Mucosa of descending colon (tissue), 3 donors: ENCODE measurements around the gene SCN10A. TPM values are rescaled to one million over a fixed set of nuclear protein-coding genes. Genes with fewer than 3 reads are reported as not detected.

Experiments
- ATAC-seq: fragments of 200-7000 bp; cut with Tn5 transposase; one replicate; pipeline ENCODE4 v1.9.1; 2020; ENCODE audit warnings: mild to moderate bottlenecking, moderate library complexity
- DNase-seq, 3 donors: peaks; one replicate each; pipeline ENCODE4 v3.0.0-alpha.2; 2020
- H3K36me3 ChIP-seq: fragments of 200-600 bp; one replicate; pipeline ENCODE4 v1.8.0; 2021; ENCODE audit warnings: low read depth, mild to moderate bottlenecking
- H3K4me1 ChIP-seq: fragments of 200-600 bp; one replicate; pipeline ENCODE4 v1.8.0; 2021; ENCODE audit warnings: low read depth, mild to moderate bottlenecking
- H3K4me3 ChIP-seq: fragments of 200-600 bp; one replicate; pipeline ENCODE4 v1.8.0; 2021; ENCODE audit warnings: mild to moderate bottlenecking
- H3K9me3 ChIP-seq: fragments of 200-600 bp; one replicate; pipeline ENCODE4 v1.8.0; 2021; ENCODE audit warnings: mild to moderate bottlenecking
- CTCF ChIP-seq: fragments of 200-600 bp; IDR thresholded peaks from one replicate; pipeline ENCODE4 v1.8.0; 2022; ENCODE audit warnings: antibody characterized with exemption, mild to moderate bottlenecking
- intact Hi-C, 2 donors: fragments of 100-400 bp; cut with DNase I in 1 of 2; cut with micrococcal nuclease in 1 of 2; formaldehyde crosslinking; loops; one replicate each; pipeline versions ENCODE4 v1.11.0 to v1.11.1; 2022; cut with DNase I, micrococcal nuclease
- total RNA-seq, 3 donors: library from RNA; stranded (reverse); fragmentation: NEBNext Ultra II Directional in 2 of 3; extraction: Animal tissue kit (Norgen Biotek cat#: 25700) in 2 of 3; gene quantifications; one replicate each; pipeline versions ENCODE4 v1.2.1 to v1.2.4, GENCODE V29; 2021 to 2023
- donor health status: DM: no; HTN: no; CAD: no; lungs with moderate emphysema.
- donor health status: DM: no; HTN: no; CAD: no.
- donor health status: DM: no; HTN: yes; CAD: no.

The SCN10A gene
- total RNA-seq, 3 donors from 2014 or later = not detected

- Histone ChIP-seq H3K4me1 (no peaks in the 10 kb centered on the region), H3K9me3 (no peaks in the 10 kb centered on the region), H3K4me3 (no peak overlapping the region), H3K36me3 (no peaks in the 10 kb centered on the region)
- no peak for TF ChIP-seq CTCF
- DNase-seq (no peak), ATAC-seq (no peak)
- intact Hi-C loops = no loop called here
Measured at GRCh38 chr3:38689774-38690173, 126.2 kb downstream of the SCN10A start.

GRCh38 chr3:38689346-38689745, 126.7 kb downstream of the SCN10A start:
- TF ChIP-seq CTCF = no peak
- Histone ChIP-seq H3K4me3 (no peak overlapping the region), H3K4me1 (no peaks in the 10 kb centered on the region)

GRCh38 chr3:38687321-38687720, 128.7 kb downstream of the SCN10A start:
- TF ChIP-seq CTCF = no peak
- H3K4me3 ChIP-seq = no peak overlapping the region
- H3K36me3 ChIP-seq = no peaks in the 10 kb centered on the region
- DNase-seq (no peak), ATAC-seq (no peak)
- H3K9me3 ChIP-seq = no peaks in the 10 kb centered on the region
- no peaks in the 10 kb centered on the region for H3K4me1 ChIP-seq
- intact Hi-C loops = no loop called here

More at GRCh38 chr3:38689346-38689745, 126.7 kb downstream of the SCN10A start:
- no peaks in the 10 kb centered on the region for H3K36me3 ChIP-seq
- ATAC-seq (no peak), DNase-seq (no peak)
- H3K9me3 ChIP-seq = no peaks in the 10 kb centered on the region
- intact Hi-C loops = no loop called here

GRCh38 chr3:38684546-38684945, 131.5 kb downstream of the SCN10A start:
- no peaks in the 10 kb centered on the region for H3K9me3 ChIP-seq
- no peak for ATAC-seq
- no peaks in the 10 kb centered on the region for H3K36me3 ChIP-seq
- intact Hi-C loops = no loop called here
- H3K4me3 ChIP-seq = no peak overlapping the region
- DNase-seq = no peak
- no peaks in the 10 kb centered on the region for H3K4me1 ChIP-seq
- TF ChIP-seq CTCF = no peak

- DNase-seq (no peak), ATAC-seq (no peak)
- Histone ChIP-seq H3K4me1 (no peaks in the 10 kb centered on the region), H3K9me3 (no peaks in the 10 kb centered on the region), H3K36me3 (no peaks in the 10 kb centered on the region), H3K4me3 (no peak overlapping the region)
- intact Hi-C loops = no loop called here
- TF ChIP-seq CTCF = no peak
Measured at GRCh38 chr3:38669668-38670067, 146.3 kb downstream of the SCN10A start.

- intact Hi-C loops = no loop called here
- no peak overlapping the region for H3K4me3 ChIP-seq
- no peaks in the 10 kb centered on the region for H3K4me1 ChIP-seq
- peak; percentile 56 for ATAC-seq
- no peak for DNase-seq
- no peak for TF ChIP-seq CTCF
- peaks cover 9% of the 10 kb centered on the region for H3K9me3 ChIP-seq
- H3K36me3 ChIP-seq = no peaks in the 10 kb centered on the region
Measured at GRCh38 chr3:38662544-38662943, 153.5 kb downstream of the SCN10A start.
